GM18505 (cell line): ENCODE results near the gene INCA1.
A peak's percentile ranks its signal among the peaks of the same experiment; 100 is the strongest.

Experiments used
- ATAC-seq: cut with Tn5 transposase; IDR thresholded peaks from one replicate; pipeline ENCODE4 v1.9.1; 2021; ENCODE audit not compliant: unreplicated experiment
- POLR2A ChIP-seq: IDR thresholded peaks from 4 replicates; pipeline ENCODE4 v1.6.1; 2011; ENCODE audit warnings: borderline replicate concordance; ENCODE audit not compliant: insufficient read depth, insufficient read length; ENCODE audit errors: extremely low read depth

The INCA1 gene

DNA sequence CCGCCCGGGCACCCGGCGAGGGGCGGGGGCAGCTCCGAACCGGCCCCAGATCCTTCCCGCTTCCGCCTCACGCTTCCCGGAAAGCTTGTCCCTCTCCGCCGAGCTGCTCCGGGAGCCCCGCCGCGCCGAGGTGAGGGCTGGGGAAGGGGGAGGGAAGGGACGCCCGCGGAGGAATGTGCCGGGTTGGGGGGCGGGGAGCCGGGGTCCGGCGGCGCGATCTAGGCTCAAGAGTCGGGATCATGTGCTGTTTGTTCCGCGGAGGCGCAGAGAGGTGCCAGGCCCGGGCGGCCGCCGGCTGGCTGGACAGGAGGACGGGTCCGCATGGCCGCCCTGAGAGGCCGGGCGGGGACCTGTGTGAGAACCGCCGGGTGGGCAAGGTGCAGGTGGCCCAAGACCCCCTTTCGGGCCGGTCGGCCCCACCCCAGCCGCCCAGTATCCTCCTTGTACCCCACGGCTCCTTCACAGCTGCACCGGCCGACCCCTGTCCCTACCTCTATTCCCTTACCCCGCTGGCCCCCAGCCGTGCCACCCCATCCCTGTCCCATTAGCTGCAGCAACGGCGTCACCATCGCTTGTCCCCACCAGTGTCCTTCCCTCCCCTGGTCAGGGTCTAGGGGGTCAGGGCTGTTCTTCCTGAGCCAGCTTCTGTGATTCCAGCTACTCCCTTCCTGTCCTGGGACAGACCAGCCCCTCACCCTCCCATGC, 857 bp upstream of the INCA1 start:
- peak; percentile 9 for TF ChIP-seq POLR2A
- peak; percentile 13 for ATAC-seq

- no peak for TF ChIP-seq POLR2A
- ATAC-seq, result no peak
Measured at GRCh38 chr17:4994081-4994595, 3.2 kb downstream of the INCA1 start.

- no peak for TF ChIP-seq POLR2A
Measured at GRCh38 chr17:4987767-4988567, 9.4 kb downstream of the INCA1 start.

DNA sequence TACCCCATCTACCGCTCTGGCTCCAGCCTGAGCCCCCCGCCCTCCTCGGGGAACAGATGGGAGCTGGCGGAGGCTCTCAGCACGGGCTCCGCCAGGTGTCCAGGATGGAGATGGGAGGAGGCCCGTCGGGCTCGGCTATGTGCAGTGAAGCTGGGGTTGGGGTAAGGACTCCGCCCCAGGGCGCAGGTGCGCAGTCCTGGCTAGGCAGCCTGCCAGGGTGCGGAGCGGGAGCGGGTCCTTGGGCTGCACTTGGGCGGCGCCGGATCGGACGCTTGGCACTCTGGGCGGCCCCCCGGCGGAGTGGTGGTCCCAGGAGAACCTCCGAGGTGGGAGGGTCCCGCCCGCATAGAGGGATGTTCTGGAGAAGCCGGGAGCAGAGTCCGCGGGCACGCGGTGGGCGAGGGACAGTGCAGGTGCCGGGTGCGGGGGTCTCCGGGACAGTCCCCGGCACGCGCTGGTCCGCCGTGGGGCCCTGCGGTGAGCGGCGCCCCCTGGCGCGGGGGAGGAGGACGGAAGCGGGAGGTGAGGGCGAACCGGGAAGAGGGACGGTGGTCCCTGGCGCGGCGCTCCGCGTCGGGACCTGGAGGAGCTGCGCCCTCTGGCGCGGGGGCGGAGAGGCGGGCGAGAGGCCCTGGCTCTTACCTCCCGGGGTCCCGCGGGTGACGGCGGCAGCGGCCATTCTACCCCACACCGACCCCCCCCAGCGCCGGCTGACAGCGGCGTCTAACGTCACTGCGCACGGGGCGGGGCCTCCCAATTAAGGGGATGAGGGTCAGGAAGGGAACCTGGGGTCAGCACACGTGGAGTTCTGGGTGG, 10.2 kb downstream of the INCA1 start, which contains the start of gene CAMTA2:
Gene CAMTA2, minus strand, starts transcription at position 725 of the 816 bp plus-strand sequence. CDS start 1,453 bp downstream, outside the sequence.
- peak; percentile 61 for TF ChIP-seq POLR2A
- ATAC-seq, result peak; percentile 54

More at GRCh38 chr17:4987767-4988567, 9.4 kb downstream of the INCA1 start:
- ATAC-seq, result no peak

GRCh38 chr17:4986403-4986802, 10.9 kb downstream of the INCA1 start:
- TF ChIP-seq POLR2A, result no peak
- ATAC-seq, result no peak

DNA sequence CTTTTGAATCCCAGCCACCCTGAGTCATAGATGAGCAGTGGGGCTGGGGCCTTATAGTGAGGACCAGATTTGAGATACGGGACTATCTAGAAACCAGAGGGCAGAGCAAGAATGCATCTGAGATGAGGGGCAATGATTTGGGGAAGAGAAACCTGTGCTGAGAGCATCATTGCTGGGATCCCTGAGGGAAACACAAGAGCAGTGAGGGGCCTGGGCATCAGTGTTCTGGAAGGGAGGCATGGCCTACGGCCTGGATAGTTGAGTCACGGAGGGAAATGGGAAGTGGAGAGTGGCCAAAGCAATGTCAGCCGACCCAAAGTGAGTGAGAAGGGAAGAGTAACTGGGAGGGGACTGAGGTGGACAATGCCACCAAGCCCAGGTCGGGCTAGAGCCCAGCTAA, 15.0 kb downstream of the INCA1 start:
- no peak for TF ChIP-seq POLR2A
- no peak for ATAC-seq

DNA sequence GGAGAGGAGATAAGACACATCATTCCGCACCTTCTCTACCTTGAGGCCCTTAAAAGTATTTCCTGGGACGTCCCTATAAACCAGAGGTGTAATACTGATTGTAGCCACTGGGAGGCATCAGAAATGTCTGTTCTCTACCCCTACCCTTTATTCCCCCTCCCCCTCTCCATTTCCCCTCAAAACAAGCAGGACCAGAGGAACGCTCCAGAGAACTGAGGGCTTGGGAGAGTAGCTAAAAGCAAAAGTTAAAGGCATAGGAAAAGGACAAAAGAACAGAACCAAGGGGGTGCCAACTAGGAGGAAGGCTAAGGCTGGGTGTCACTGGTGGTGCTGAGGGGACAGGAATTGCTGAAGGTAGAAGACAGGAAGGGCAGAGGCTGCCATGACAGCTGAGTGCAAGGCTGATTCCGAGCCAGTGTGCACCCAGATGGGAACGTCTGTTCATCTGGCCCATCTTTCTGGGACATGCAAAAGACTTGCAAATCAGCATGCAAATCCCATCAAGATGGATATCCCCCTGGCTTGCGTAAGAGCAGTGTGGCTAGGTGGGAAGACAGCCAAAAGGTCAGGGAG, 16.6 kb downstream of the INCA1 start:
- no peak for TF ChIP-seq POLR2A
- ATAC-seq, result no peak

- TF ChIP-seq POLR2A, result no peak
- ATAC-seq, result no peak
Measured at GRCh38 chr17:4978726-4979125, 18.6 kb downstream of the INCA1 start.

DNA sequence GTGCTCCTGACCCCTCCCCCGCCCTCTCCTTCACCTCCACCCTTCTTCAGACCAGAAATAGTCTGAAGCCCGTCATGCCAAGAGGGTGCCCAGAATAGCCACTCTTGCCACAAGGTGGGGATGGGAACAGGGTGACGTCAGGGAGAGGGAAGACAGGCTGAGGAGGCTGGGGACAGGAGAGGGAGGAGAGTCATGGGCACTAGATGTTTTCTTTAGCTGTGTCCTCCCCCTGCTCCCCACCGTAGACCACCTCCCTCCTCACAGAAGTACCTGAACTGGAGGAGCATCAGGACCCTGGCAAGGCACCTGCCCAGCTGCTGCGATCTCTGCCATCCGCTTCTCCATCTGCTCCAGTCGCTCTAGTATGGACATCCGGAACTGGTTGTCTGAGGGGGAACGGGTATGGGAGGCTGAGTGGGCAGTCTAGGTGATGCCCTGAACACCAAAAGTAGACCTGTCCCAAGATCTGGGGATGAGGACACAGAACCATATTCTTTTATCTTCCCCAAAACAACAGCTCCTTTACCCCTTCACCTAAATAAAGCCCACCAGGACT, 23.1 kb downstream of the INCA1 start:
- TF ChIP-seq POLR2A, result no peak

GRCh38 chr17:4973256-4974114, 23.8 kb downstream of the INCA1 start:
- no peak for TF ChIP-seq POLR2A
- no peak for ATAC-seq

More for the DNA sequence above, 23.1 kb downstream of the INCA1 start:
- no peak for ATAC-seq

DNA sequence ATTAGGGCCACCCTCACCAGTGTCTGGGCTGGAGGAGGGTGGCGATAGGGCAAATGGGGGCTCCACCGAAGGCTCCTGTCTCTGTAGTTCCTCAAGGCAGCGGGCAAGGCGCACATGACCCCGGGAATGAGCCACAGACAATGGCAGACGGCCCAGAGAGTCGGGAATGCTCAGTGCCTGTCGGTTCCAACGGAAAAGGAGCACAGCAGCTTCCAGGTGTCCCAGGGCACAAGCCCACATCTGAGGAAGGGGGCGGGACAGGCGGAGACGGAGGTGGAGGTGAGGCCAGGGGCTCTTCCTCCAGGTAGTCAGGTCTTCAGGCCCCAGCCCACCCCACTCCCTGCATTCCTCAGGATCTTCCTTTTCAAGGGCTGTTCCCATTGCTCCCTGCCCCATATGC, 24.6 kb downstream of the INCA1 start:
- ATAC-seq, result no peak
- TF ChIP-seq POLR2A, result no peak

DNA sequence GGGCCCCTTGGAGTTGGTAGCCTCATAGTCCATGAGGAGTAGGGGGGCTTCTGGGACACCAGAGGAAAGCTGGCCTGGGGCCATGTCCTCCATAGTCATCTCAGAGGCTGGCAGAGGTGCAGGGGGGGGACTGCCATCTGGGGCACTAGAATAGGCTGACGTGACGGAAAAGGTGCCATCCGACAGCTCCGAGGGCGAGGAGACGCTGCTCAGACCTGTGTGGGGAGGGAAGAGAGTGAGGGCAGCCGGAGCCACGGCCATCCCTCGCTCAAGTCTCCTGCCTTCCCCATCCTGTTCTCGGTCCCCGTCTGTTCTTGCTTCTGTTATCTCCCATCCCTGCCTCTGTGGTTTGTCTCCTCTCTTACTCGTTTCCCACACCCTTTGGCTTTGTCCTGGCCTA, 25.0 kb downstream of the INCA1 start:
- ATAC-seq, result no peak
- no peak for TF ChIP-seq POLR2A

GRCh38 chr17:4971826-4972225, 25.5 kb downstream of the INCA1 start:
- no peak for ATAC-seq
- TF ChIP-seq POLR2A, result no peak
